Neutrophil (primary cell): ENCODE results near the gene TRPT1.

Experiments used
- H3K27ac ChIP-seq: fragments of 200-600 bp; sonication (generic); 2 replicates; pipeline ENCODE4 v1.5.1; 2016; ENCODE audit warnings: mild to moderate bottlenecking, moderate library complexity
- H3K27me3 ChIP-seq: fragments of 200-600 bp; sonication (generic); 2 replicates; pipeline ENCODE4 v1.6.0; 2016; ENCODE audit warnings: mild to moderate bottlenecking
- H3K36me3 ChIP-seq: fragments of 200-600 bp; sonication (generic); 2 replicates; pipeline ENCODE4 v1.5.1; 2017
- H3K4me1 ChIP-seq, 2 experiments: fragments of 200-600 bp in 1 of 2; sonication (generic) in 1 of 2; 1 replicate in 1 of 2; 2 replicates in 1 of 2; pipeline versions ENCODE4 v1.5.1 to v1.6.1; 2013 to 2016; ENCODE audit warnings: low read depth in 1 of 2, low read length in 1 of 2, mild to moderate bottlenecking in 1 of 2, moderate library complexity in 1 of 2; ENCODE audit not compliant: control insufficient read depth in 1 of 2, insufficient read depth in 1 of 2
- H3K4me3 ChIP-seq, 2 experiments: fragments of 200-600 bp in 1 of 2; sonication (generic) in 1 of 2; 1 replicate in 1 of 2; 2 replicates in 1 of 2; pipeline ENCODE4 v1.5.1; 2013 to 2016; ENCODE audit warnings: low read depth in 1 of 2, low read length in 1 of 2, mild to moderate bottlenecking in 1 of 2, moderate library complexity in 1 of 2
- H3K9me3 ChIP-seq: fragments of 200-600 bp; sonication (generic); 2 replicates; pipeline ENCODE4 v1.5.1; 2016
- CTCF ChIP-seq: fragments of 200-600 bp; sonication (generic); IDR thresholded peaks from 2 replicates; pipeline ENCODE4 v1.5.1; 2016; ENCODE audit warnings: antibody characterized with exemption

TRPT1 gene

GRCh38 chr11:64263947-64264317 is 37.9 kb upstream of the TRPT1 start:
- Histone ChIP-seq H3K4me3 (no peak overlapping the region), H3K36me3 (peaks cover 58% of the 10 kb centered on the region), H3K9me3 (no peaks in the 10 kb centered on the region), H3K27ac (no peak overlapping the region), H3K4me1 (peaks cover 14 to 15% of the 10 kb centered on the region in 2 experiments), H3K27me3 (no peaks in the 10 kb centered on the region)
- no peak for TF ChIP-seq CTCF

- Histone ChIP-seq H3K27me3 (no peaks in the 10 kb centered on the region), H3K36me3 (peaks cover 65% of the 10 kb centered on the region), H3K9me3 (no peaks in the 10 kb centered on the region), H3K4me3 (no peak overlapping the region), H3K27ac (no peak overlapping the region), H3K4me1 (peaks cover 8% of the 10 kb centered on the region in 2 experiments)
- no peak for TF ChIP-seq CTCF
Measured at GRCh38 chr11:64263021-64263946, 37.3 kb upstream of the TRPT1 start.

- no peak for TF ChIP-seq CTCF
- Histone ChIP-seq H3K4me3 (no peak overlapping the region), H3K27ac (no peak overlapping the region), H3K9me3 (no peaks in the 10 kb centered on the region), H3K4me1 (no peaks in the 10 kb centered on the region), H3K27me3 (no peaks in the 10 kb centered on the region), H3K36me3 (peaks cover 66% of the 10 kb centered on the region)
Measured at GRCh38 chr11:64262271-64263002, 36.5 kb upstream of the TRPT1 start.

- H3K27me3 ChIP-seq: no peaks in the 10 kb centered on the region
- no peaks in the 10 kb centered on the region for H3K4me1 ChIP-seq
- peaks cover 67% of the 10 kb centered on the region for H3K36me3 ChIP-seq
- no peak for TF ChIP-seq CTCF
- H3K27ac ChIP-seq: no peak overlapping the region
- H3K9me3 ChIP-seq: no peaks in the 10 kb centered on the region
- no peak overlapping the region for H3K4me3 ChIP-seq
Measured at GRCh38 chr11:64261556-64262080, 35.6 kb upstream of the TRPT1 start.

- H3K4me3 ChIP-seq: no peak overlapping the region
- no peak for TF ChIP-seq CTCF
- no peaks in the 10 kb centered on the region for H3K9me3 ChIP-seq
- H3K27me3 ChIP-seq: no peaks in the 10 kb centered on the region
- H3K4me1 ChIP-seq: no peaks in the 10 kb centered on the region
- no peak overlapping the region for H3K27ac ChIP-seq
- peaks cover 67% of the 10 kb centered on the region for H3K36me3 ChIP-seq
Measured at GRCh38 chr11:64260147-64260708, 34.2 kb upstream of the TRPT1 start.
